GM19372 (cell line): Measurements from ENCODE around the gene CAPN9.

ENCODE experiments used
- ATAC-seq: cut with Tn5 transposase; IDR thresholded peaks from one replicate; pipeline ENCODE4 v1.9.1; 2021; ENCODE audit warnings: mild to moderate bottlenecking, low read depth, moderate library complexity; ENCODE audit not compliant: unreplicated experiment

Gene CAPN9

DNA sequence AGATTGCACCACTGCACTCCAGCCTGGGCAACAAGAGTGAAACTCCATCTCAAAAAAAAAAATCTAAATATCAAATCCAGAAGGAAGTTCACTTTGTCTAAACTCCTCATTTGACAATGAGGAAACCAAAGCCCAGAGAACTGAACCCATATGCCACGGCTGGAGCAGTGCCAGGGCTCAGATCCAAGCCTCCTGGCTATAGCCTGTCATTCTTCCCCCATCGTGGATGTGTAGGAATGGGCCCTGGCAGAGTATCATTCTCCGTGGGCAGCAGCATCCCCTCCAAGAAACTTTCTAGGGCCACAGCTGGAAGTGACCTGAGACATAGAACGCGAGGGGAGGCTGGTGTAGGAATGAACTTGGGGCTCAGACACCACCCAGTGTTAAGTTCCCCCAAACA, 47.2 kb downstream of the CAPN9 start:
- no peak for ATAC-seq

DNA sequence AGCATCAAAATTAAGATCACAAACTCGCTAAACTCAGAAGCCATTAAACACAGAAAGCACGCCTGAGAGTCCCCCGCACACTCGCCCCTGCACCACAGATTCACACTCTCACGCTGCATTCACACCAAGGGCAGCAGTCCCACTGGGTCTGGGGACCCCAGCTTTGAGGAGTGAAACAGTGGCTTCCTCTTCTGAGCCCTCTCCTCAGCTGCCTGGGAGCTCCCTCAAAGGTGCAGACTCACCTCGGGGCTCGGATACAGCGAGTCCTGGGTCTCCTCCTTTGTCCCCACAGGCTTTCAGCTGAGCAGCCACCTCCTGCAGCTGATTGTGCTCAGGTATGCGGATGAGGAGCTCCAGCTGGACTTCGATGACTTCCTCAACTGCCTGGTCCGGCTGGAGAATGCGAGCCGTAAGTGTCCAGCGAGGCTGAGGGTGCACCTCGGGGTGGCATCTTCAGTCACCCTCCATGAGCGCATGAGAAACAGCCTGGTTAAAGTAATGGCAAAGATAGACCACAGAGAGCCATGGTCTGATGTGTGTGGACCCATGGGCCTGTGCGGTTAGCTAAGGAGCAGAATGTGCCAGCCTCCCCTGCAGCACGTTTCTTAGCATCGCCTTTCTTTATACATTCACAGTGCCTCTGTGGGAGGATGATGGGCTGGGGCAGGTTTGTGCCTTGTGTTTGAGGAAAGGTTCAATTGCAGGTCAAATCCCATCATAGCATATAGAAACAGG, 47.9 kb downstream of the CAPN9 start:
- ATAC-seq: no peak

DNA sequence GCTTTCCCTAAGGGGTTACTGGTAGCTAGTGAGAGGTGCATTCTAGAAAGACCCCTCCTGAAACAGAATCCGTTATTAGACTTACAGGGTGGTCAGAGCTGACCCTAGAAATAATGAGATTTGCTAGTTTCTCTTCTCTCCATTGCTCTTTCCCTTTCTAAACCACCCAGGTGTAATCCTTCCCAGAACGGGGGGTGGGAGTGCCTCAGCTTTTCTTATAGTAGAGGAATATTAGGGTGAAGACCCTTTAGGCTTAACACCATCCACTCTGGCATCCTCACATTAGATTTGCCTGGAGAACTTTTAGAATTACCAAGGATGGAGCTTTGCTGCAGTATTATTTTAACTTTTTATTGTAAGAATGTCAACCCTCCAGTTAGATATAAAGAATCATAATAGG, 49.4 kb downstream of the CAPN9 start:
- no peak for ATAC-seq

DNA sequence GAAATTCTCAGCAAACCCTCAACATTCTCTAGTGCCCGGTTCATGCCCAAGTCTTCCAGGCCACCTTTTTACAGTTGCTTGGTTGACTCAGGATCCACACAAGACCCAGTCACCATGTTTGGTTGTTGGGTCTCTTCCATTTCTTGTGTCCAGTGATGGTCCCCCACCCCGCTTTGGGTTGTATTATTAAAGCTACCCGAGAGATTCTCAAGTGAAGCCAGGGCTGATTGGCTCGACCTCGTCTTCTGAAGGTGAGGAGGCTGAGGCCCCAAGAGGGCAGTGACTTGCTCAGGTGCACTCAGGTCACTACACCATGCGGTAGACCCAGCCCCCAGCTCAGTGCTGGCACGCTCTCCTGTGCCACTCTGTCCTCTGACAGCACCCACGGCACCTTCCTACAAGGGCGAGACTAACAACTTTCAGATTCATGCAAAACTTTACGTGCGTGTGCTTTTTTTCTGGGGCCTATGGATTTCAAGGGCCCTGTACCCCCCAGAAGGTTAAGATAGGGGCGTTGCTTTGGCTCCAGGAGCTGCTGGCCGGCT, 50.3 kb downstream of the CAPN9 start:
- ATAC-seq: no peak

DNA sequence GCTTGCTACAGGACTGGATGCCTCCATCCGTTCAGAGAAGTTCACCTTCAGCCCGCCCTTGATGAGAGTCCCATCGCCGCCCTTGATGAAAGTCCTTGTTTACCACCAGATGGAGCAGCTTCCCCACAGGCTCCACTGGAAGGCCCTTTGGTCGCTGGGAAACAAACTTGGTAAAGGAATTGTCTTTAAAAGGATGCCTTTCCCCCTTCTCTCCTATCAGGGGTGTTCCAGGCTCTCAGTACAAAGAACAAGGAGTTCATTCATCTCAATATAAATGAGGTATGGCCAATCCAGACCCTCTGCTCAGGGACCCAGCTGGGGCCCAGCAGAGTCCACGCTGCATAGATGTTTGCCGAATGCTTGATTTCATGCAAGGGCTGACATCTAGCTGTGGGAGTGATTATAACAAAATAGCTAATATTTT, 50.8 kb downstream of the CAPN9 start:
- ATAC-seq: no peak

DNA sequence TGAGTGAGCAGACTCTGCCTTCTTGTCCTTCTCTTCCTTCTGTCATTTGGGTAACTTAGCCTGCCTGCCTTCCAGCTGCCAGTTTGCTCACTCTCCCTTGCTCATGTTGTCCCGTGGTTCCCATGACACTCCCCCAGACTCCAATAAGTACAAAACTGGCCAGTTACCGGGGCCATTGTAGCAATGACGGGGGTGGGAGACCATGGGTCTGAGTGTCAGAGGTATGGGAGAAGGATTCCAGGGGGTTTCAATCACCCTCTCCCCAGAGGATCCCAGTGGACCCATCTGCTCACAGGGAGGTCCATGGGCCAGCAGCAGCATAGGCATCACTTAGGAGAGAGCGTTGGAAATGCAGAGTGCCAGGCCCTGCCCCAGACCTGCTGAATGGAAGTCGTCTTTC, 51.3 kb downstream of the CAPN9 start:
- ATAC-seq: no peak

DNA sequence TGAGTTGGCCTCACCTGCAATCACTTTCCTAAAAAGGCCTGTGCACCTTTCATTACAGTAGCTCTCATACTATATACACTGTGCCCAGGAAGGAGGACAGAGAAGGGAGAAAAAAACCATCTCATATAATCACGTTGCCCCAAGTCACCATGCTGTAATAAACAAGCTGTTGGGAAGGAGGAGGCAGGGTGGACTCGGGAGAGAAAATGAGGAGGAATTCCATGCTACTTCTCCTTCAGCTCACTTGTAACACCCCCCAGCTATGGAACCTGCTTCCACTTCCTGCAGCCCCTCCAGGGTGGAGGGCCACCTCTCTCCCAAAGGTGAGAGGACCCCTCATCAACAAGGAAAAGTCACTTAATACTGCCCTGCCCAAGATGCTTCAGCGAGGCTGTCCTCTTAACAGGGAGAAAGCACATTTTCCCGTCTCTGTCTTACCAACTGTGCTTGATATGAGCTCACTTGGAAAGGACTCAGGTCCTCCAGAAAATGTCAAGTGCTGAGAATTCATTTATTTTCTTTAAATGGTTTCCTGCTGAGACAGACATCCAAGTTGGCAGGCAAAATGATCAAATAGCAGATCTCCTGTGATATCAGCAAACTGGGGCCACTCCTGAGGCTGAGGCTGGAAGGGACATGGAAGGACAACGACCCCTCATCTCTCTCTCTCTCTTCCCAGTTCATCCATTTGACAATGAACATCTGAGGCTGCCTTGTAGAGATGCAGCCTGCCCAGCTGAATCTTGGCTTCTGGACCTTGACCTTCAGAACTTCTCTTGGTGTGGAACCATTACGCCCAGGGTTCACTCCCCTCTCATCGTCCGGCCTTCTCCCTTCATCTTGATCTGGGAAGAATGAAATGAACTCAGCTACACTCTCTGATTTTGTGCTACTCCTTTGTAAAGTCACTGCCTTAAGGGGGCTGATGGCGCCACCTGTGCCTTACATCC, 54.0 kb downstream of the CAPN9 start:
- ATAC-seq: no peak

DNA sequence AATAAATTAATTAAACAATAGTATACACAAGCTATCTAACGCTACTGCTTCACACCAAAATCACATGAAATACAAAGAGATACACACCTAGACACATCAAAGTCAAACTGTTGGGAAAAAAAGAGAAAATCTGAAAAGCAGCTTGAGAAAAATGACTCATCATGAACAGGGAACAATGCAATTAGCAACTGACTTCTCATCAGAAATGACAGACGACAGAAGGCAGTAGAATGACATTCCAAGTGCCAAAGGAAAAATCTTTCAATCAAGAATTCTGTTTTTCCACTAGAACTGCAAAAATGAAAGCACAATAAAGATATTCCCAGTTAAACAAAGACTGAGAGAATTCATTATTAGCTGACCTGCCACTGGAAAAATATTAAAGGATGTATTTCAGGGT, 57.2 kb downstream of the CAPN9 start:
- no peak for ATAC-seq

DNA sequence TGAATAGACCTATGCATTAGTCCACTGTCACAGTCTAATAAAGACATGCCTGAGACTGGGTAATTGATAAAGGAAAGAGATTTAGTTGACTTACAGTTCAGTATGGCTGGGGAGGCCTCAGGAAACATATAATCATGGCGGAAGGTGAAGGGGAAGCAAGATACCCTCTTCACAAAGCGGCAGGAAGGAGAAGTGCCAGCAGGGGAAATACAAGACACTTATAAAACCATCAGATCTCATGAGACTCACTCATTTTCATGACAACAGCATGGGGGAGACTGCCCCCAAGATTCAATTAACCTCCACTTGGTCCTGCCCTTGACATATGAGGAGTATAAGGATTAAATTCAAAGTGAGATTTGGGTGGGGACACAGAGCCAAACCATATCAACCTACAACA, 59.4 kb downstream of the CAPN9 start:
- no peak for ATAC-seq

DNA sequence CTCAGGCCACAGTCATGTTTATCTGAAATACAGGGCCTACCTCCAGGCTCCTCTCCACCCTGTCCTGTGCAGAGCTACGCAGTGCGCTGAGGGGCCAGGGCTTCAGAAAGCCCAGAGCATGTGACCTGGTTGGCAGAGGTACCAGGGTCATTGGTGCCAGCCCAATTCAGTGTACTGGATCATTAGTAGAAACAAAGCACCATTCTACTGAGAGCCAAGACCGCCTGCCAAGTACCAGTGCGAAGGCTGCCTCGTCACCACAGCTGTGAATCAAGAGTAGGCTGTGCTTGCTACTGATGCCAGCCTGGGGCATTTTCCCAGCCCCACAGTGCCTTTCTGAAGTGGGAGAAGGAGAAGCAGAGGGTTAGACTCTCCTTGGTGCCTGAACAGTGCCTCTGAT, 59.8 kb downstream of the CAPN9 start:
- ATAC-seq: no peak

DNA sequence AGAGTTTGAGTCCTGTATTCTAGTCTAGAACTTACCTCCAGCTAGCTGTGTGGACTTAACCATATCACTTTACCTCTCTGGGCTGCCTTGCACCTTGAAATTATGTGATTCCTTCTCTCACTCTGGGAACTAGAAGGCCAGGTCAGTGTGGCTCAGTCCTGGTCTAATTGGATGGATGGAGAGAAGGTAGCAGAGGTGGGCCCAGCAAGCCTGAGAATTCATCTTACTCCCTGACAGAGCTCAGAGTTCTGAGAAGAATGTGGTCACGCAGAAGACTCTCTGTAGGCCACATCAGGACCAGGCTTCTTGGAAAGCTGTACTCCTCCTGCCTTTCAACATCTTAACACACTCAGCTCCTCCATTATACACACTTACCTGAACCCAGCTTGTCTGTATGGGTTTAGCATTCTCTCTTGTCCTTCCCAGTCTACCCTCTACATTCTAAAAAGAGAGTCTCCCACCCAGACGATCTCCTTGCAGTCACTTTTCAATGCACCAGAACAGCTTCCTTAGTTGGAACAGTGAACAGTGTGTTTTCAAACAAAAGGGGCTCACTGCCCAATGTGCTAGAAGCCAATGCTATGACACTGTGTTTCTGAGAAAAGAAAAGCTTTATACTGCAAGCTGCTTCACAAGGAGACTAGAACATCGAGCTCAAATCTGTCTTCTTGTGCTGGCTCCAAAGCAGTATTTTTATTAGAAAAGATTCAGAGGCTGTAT, 60.5 kb downstream of the CAPN9 start:
- ATAC-seq: no peak

DNA sequence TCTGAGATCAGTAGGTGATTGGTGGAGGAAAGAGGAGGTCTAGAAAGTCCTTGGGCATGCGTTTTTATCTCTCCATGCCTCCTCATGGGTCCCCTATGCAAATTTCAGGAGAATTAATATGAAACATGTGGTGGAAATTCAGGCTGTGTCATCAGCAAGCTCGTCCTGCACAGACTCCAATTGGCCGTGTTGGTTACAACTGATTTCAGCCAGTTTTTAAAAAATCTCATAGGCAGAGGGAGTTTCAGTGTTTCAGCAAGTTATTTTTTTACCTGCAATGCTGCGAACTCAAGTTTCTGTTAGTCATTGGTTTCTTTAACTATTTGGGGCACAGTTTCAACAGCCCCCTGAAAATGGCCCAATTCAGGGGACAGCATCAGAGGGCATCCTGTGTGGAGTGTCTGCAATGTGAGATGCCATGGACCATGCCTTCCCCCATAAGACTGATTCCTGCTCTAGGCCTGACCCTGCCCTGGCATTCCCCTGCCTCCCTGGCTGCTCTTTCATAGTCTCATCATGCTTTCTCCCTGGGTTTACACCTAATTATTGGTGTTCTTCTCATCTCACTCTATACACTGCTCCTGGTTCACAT, 61.2 kb downstream of the CAPN9 start:
- no peak for ATAC-seq

DNA sequence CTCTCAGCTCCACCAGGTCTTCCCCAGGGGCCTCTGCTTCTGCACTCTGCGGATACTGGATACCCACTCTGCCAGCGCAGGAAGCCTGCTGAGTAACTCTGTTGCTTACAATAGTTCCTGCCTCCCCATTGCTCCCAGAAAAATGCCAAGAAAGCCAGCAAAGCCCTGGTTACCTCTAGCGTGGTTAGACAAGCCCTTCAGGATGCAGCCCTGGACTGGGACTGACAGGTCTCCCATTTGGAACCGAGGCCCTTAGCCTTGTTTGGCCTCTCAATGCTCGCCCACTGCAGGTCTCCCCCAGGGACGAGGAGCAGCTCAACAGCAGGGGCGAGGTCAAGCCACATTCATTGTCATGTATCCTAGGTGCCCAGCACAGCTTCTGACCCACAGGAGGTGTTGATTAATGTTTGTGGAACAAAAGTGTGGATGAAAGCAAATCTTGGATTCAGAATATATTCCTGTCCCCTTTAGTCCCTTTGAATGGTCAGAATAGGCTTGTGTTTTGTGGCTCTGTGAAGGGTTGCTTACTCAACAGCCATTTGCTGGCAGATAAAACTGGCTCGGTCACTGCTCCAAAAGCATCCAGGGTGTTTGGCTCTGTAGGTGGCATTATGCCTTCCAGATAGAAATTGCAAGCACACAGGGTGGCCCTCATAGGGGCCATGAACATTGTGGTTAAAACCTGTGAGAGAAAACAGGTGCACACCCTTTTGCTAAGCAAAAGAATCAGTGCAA, 62.2 kb downstream of the CAPN9 start:
- ATAC-seq: no peak

DNA sequence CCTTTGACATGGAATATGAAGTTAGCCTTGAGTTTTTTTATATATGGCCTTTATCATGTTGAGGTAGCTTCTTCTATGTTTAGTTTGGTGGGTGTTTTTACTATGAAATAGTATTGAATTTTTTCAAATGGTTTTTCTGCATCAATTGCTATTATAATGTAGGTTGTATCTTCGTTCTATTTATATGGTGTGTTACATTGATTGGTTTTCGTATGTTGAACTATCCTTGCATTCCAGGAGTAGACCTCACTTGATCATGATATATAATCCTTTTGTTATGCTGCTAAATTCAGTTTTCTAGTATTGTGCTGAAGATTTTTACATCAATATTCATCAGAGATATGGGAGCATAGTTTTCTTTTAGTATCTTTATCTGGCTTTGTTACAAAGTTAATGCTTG, 65.4 kb downstream of the CAPN9 start:
- no peak for ATAC-seq

DNA sequence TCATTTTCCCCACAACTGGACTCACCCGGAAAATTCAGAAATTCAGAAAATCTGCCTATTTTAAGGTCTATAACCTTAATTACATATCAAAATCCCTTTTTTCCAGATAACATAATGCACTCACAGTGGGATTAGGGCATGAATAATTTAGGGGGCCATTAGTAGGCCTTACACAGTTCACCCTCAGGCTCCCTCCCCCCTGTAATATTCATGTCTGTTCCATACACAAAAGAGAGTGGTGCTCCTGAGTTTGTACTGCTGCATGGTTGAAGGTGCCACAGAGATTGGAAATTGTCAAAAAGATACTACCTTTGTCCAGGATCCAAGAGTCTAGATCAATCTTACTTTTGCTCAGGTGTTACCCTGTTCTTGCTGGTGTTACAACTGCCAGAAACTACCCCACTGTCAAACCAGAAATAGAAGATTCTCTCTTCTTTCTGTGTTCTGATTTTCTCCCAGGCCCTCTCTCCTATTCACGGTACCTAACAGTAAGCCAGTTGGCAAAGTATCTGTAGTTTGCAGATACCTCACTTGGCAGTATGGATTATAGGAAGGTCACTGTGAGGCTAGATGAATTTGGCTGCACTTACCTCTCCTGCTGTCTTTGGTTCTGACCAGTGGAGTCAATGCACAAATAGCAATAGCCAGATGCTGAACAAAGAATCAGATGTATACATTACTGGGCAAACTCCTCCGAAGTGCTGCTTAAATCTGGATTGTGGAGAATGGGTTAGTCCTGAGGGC, 67.9 kb downstream of the CAPN9 start:
- no peak for ATAC-seq

DNA sequence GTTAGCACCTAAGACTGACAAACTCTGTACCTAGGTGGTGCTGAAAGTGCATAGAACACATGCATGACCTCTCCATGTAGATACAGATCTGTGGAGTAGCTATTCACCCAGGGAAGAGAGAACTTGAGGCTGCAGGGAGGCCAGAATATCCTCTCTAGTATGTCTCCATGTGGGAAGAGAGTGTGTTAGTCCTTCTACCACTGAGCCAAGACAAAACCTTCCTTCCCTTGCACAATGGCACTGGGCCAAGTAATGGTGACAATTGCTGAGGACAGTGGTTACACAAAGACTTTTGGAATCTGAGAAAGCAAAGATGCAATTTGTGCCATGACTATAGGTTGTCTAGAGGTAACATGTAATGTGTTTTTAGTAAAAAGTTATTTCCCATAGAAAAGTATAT, 68.8 kb downstream of the CAPN9 start:
- no peak for ATAC-seq

DNA sequence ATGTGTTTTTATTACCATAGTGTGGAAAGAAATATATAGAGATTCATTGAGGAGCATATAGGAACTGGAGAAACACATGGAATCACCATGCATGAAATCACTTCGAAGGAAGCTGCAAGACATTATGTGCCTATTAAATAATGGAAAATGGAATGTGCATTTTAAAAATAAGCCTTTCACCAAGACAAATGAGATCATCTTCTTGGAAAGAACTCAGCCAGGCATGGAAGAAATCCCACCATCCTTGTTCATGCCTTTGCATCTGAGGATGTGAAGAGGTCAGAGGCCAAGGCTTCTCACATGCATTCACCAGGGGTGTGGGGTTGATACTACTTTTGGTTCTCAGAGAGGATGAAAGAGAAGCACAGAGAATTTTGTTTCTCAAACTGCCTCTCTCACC, 71.2 kb downstream of the CAPN9 start:
- ATAC-seq: no peak

DNA sequence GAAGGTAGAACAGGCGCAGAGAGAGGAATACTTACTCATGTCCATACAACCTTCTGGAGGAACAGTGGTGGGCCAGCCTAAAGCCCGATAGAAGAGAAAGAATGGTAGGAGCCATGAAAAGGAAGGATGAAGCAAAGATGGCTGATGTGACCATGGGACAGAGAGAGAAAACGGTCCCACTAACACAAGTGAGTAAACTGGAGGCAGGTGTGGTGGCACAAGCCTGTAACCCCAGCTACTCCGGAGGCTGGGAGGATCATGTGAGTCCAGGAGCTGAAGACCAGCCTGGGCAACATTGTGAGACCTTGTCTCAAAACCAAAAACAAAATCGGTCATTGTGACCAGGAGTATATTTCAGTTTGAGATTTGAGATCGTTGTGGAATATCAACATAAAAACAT, 71.7 kb downstream of the CAPN9 start:
- ATAC-seq: no peak

DNA sequence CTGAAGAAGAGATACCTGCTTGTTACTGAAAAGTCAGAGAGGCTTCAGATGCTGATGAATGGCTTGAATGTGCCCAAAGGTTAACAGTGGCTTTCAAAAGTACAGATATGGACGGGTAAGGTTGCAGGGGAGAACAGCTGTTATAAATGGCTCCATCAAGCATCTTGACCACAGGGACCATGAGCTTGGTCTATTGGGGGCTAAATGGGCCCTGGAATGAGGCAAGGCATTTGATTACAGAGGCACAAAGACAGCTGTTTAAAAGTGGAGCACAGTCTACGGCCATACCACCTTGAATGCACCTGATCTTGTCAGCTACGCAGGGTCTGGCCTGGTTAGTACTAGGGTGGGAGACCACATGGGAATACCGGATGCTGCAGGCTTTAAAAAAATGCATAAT, 72.8 kb downstream of the CAPN9 start:
- ATAC-seq: no peak
